Common myeloid progenitor, CD34-positive (primary cell): ENCODE data around the gene KIN.
"Not testable (repeated sequence)": the region's sequence is repeated elsewhere in the genome, so short reads cannot be mapped to it uniquely, and the experiment has no call there.

Source experiments
- CTCF ChIA-PET: fragments of 350-600 bp; sonication (Branson Sonifier 250); formaldehyde crosslinking; loops from one replicate; lab custom pipeline; 2021; ENCODE audit warnings: antibody characterized with exemption; lab: Charles Lee
- POLR2A ChIA-PET: fragments of 350-600 bp; sonication (Branson Sonifier 250); formaldehyde crosslinking; loops from one replicate; lab custom pipeline; 2021; ENCODE audit warnings: antibody characterized with exemption; lab: Charles Lee
- DNase-seq, 3 donors: peaks; one replicate each; pipeline versions ENCODE4 v3.0.0 to v3.0.0-alpha.2; 2013
- H3K27ac ChIP-seq, 2 experiments: 1 replicate in 1 of 2; 2 replicates in 1 of 2; pipeline ENCODE4 v1.7.0; 2013; ENCODE audit warnings: inconsistent platforms in 2 of 2, low read length in 2 of 2, mild to moderate bottlenecking in 2 of 2, low read depth in 1 of 2, moderate library complexity in 1 of 2; ENCODE audit not compliant: severe bottlenecking in 2 of 2, insufficient read depth in 1 of 2, poor library complexity in 1 of 2
- H3K27me3 ChIP-seq, 5 experiments: replicated peaks in 2 of 5; 1 replicate in 3 of 5; 2 replicates in 2 of 5; pipeline versions ENCODE4 v1.6.1 to v1.7.0; 2013; ENCODE audit warnings: low read length in 4 of 5, mild to moderate bottlenecking in 2 of 5, moderate library complexity in 2 of 5, inconsistent platforms in 1 of 5; ENCODE audit not compliant: insufficient read depth in 5 of 5, control insufficient read depth in 4 of 5
- H3K36me3 ChIP-seq, 4 experiments: 1 replicate in 2 of 4; 2 replicates in 2 of 4; pipeline versions ENCODE4 v1.6.1 to v1.7.0; 2013; ENCODE audit warnings: low read length in 3 of 4, control low read depth in 1 of 4, mild to moderate bottlenecking in 1 of 4; ENCODE audit not compliant: control insufficient read depth in 4 of 4, insufficient read depth in 4 of 4
- H3K4me1 ChIP-seq, 4 experiments: 1 replicate in 3 of 4; 2 replicates in 1 of 4; pipeline versions ENCODE4 v1.6.1 to v1.7.1; 2013; ENCODE audit warnings: low read length in 3 of 4, mild to moderate bottlenecking in 3 of 4, control low read depth in 1 of 4, inconsistent platforms in 1 of 4, moderate library complexity in 1 of 4; ENCODE audit not compliant: control insufficient read depth in 4 of 4, insufficient read depth in 4 of 4; ENCODE audit errors: control extremely low read depth in 1 of 4
- H3K4me3 ChIP-seq, 7 experiments: 1 replicate in 4 of 7; 2 replicates in 3 of 7; pipeline versions ENCODE4 v1.5.1 to v1.7.0; 2013; ENCODE audit warnings: mild to moderate bottlenecking in 7 of 7, low read length in 6 of 7, moderate library complexity in 6 of 7, inconsistent platforms in 2 of 7, low read depth in 2 of 7, control low read depth in 1 of 7; ENCODE audit not compliant: insufficient read depth in 4 of 7, control insufficient read depth in 1 of 7; ENCODE audit errors: extremely low read depth in 1 of 7
- H3K9me3 ChIP-seq, 5 experiments: 1 replicate in 4 of 5; 2 replicates in 1 of 5; pipeline versions ENCODE4 v1.6.1 to v1.7.1; 2013; ENCODE audit warnings: low read length in 4 of 5, mild to moderate bottlenecking in 2 of 5, inconsistent platforms in 1 of 5, low read depth in 1 of 5, moderate library complexity in 1 of 5; ENCODE audit not compliant: control insufficient read depth in 4 of 5, insufficient read depth in 2 of 5; ENCODE audit errors: control extremely low read depth in 1 of 5
- WGBS: methylation state at CpG from one replicate; pipeline ENCODE4 v1.1.5; 2013; ENCODE audit not compliant: insufficient coverage; 5-methylcytosine and 5-hydroxymethylcytosine counted together

KIN gene

DNA sequence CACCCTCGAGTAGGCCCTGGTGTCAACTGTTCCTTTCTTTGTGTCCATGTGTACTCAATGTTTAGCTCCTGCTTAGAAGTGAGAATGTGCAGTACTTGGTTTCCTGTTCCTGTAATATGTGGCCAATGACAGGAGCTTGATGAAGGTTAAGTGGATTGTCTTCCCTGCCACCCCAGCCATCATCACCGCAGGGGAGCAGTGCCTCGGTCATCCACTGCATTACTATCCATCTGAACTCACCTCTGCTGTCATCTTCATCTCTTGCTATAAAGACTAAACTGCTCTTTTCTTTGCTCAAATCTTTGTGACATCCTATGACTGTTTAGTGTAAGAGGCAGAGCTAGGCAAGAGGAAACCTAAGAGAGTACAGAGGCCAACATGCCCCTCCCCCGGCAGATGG lies 69.1 kb downstream of the KIN start:
- Histone ChIP-seq H3K4me3 (no peak overlapping the region), H3K27me3 (peaks cover 0 to 8% (median 0%) of the 10 kb centered on the region in 5 experiments), H3K27ac (no peak overlapping the region), H3K4me1 (no peaks in the 10 kb centered on the region), H3K36me3 (no peaks in the 10 kb centered on the region), H3K9me3 (no peaks in the 10 kb centered on the region)
- DNase-seq = no peak
- POLR2A ChIA-PET = no interaction called here
- 100% methylated on average over 1 of the region's 4 CpGs for WGBS
- CTCF ChIA-PET = no interaction called here

GRCh38 chr10:7717767-7718166 lies 70.0 kb downstream of the KIN start:
- DNase-seq = peak in 2 of 3 donors; percentile 3 to 9
- no peaks in the 10 kb centered on the region for H3K9me3 ChIP-seq
- no peaks in the 10 kb centered on the region for H3K4me1 ChIP-seq
- ChIA-PET POLR2A (no interaction called here), CTCF (interaction anchor here (0.6 kb wide), 1 partner anchor 1013 kb away, joined by 4 read pairs; no protein-coding TSS in a partner anchor)
- H3K4me3 ChIP-seq = no peak overlapping the region
- no peak overlapping the region for H3K27ac ChIP-seq
- peaks cover 0 to 8% (median 0%) of the 10 kb centered on the region in 5 experiments for H3K27me3 ChIP-seq
- no peaks in the 10 kb centered on the region for H3K36me3 ChIP-seq
- WGBS = 97% methylated on average over 2 of the region's 5 CpGs

DNA sequence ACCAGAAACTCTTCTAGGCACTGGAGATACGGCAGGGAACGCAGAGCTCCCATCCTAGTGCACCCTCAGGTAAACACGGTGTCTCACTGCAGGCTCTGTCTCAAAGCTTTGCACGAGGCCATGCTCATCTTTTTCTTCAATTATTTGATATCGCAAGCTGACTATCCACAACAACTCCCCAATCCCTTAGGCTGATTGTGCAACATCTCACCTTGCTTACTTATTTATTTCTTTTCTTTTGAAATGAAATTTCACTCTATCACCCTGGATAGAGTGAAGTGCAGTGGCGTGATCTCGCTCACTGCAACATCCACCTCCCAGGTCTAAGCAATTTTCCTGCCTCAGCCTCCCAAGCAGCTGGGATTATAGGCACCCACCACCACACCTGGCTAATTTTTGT lies 72.3 kb downstream of the KIN start:
- Histone ChIP-seq H3K4me1 (no peaks in the 10 kb centered on the region), H3K27me3 (no peaks in the 10 kb centered on the region), H3K4me3 (no peak overlapping the region), H3K36me3 (no peaks in the 10 kb centered on the region), H3K27ac (no peak overlapping the region), H3K9me3 (peaks cover 0 to 3% (median 0%) of the 10 kb centered on the region in 5 experiments)
- WGBS = 100% methylated on average over 7 of the region's 7 CpGs
- CTCF ChIA-PET = no interaction called here
- no peak for DNase-seq
- POLR2A ChIA-PET = no interaction called here

DNA sequence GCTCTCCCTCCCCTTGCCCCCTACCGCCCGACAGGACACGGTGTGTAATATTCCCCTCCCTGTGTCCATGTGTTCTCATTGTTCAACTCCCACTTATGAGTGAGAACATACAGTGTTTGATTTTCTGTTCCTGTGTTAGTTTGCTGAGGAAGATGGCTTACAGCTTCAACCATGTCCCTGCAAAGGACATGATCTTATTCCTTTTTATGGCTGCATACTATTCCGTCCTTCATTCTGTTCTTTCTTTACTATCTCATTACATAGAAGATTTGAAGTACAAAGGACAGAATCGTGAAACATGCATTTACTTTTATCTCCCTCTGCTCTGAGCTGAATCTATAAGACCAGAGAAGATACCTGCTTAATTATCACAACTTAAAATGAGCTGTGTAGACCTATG lies 76.7 kb downstream of the KIN start:
- H3K4me3 ChIP-seq, DNase-seq, H3K4me1 ChIP-seq, H3K36me3 ChIP-seq, H3K27me3 ChIP-seq, H3K9me3 ChIP-seq, H3K27ac ChIP-seq, POLR2A ChIA-PET, CTCF ChIA-PET: not testable (repeated sequence)
- WGBS = 92% methylated on average over 4 of the region's 5 CpGs

DNA sequence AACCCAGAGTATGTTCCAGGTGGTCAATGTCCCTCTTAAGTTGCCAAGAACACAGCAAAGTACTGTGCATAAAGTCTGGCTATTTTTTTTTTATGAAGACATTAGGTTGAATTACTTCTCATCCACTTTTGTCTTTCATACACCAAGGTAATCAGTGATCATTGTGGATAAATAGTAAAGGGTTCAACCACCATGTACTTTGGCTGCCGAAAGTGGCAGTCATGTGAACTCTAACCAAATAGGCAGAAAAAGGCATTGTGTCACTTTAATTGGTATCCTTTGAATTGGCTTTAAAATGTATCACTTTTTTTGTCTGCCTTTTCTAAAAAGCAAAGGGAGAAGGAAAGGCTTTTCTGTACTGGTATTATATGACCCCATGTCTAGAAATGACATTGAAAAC lies 77.3 kb downstream of the KIN start:
- WGBS = 100% methylated on average over 1 of the region's 1 CpG
- POLR2A ChIA-PET = no interaction called here
- H3K9me3 ChIP-seq = peaks cover 0 to 3% (median 0%) of the 10 kb centered on the region in 5 experiments

GRCh38 chr10:7708832-7709231 lies 79.0 kb downstream of the KIN start:
- ChIA-PET POLR2A (no interaction called here), CTCF (no interaction called here)
- Histone ChIP-seq H3K4me1 (no peaks in the 10 kb centered on the region), H3K36me3 (no peaks in the 10 kb centered on the region), H3K27ac (no peak overlapping the region), H3K9me3 (peaks cover 0 to 3% (median 0%) of the 10 kb centered on the region in 5 experiments), H3K4me3 (no peak overlapping the region), H3K27me3 (peaks cover 0 to 16% (median 5%) of the 10 kb centered on the region in 5 experiments)
- WGBS = 100% methylated on average over 3 of the region's 4 CpGs
- DNase-seq = no peak

More for the DNA sequence above, 77.3 kb downstream of the KIN start:
- Histone ChIP-seq H3K4me1 (no peaks in the 10 kb centered on the region), H3K4me3 (no peak overlapping the region), H3K27ac (no peak overlapping the region), H3K27me3 (peaks cover 0 to 5% (median 5%) of the 10 kb centered on the region in 5 experiments), H3K36me3 (no peaks in the 10 kb centered on the region)
- no peak for DNase-seq
- CTCF ChIA-PET = no interaction called here

DNA sequence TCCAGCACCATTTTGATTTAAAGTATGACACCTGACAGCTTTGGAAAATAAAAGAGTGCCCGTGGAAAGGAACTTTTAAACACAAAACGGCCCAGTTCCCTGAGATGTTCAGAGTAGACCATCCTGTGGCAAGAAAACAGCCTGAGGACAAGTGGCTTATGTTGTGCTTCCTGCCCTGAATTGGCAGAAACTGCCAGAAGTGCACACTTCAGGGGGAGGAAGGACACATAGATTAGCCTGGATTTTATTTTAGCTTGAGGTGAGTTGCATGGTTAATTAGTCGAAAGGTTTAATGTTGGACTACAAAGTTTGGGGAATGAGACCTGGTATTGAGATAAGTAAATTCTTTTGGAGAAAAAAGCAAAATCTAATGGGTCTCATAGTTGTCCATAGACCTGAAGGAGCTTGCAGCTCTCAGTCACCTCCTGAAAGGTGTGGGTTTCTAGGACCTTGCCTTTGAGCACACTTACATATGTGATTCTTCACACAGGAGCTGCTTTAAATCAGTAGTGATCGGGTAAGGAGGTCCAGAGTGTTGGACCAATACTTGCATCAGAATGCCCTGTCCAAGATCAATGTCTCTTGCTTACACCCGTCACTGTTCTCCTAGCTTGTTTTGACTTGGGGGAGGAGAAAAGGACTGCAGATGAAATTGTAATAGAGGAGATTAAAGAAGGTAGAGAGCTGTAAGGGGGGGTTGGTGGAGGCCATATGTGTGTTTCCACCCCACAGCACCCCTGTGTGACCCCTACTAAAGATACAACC lies 79.8 kb downstream of the KIN start:
- Histone ChIP-seq H3K27me3 (peaks cover 0 to 20% (median 5%) of the 10 kb centered on the region in 5 experiments), H3K4me1 (no peaks in the 10 kb centered on the region), H3K27ac (no peak overlapping the region), H3K4me3 (no peak overlapping the region), H3K9me3 (peaks cover 0 to 3% (median 0%) of the 10 kb centered on the region in 5 experiments), H3K36me3 (no peaks in the 10 kb centered on the region)
- 99% methylated on average over 4 of the region's 5 CpGs for WGBS
- ChIA-PET CTCF (interaction anchor here (1.2 kb wide), 1 partner anchor 21 kb away, joined by 5 read pairs; no protein-coding TSS in a partner anchor), POLR2A (no interaction called here)
- peak in 1 of 3 donors; percentile 10 for DNase-seq
